Mucosa of rectum (tissue), 2 donors: Measurements from ENCODE around the gene RPA1.

Source experiments
- H3K27ac ChIP-seq, 2 donors: one replicate each; pipeline ENCODE4 v1.7.0; 2013; ENCODE audit warnings: inconsistent platforms in 2 of 2, low read depth in 2 of 2, low read length in 2 of 2
- H3K27me3 ChIP-seq, 2 donors: one replicate each; pipeline ENCODE4 v1.7.0; 2013; ENCODE audit warnings: low read length in 2 of 2; ENCODE audit not compliant: control insufficient read depth in 2 of 2, insufficient read depth in 2 of 2
- H3K36me3 ChIP-seq, 2 donors: one replicate each; pipeline ENCODE4 v1.7.0; 2013; ENCODE audit warnings: low read length in 2 of 2; ENCODE audit not compliant: control insufficient read depth in 2 of 2, insufficient read depth in 2 of 2
- H3K4me1 ChIP-seq, 2 donors: one replicate each; pipeline ENCODE4 v1.7.0; 2013; ENCODE audit warnings: low read length in 2 of 2, mild to moderate bottlenecking in 1 of 2; ENCODE audit not compliant: control insufficient read depth in 2 of 2, insufficient read depth in 2 of 2
- H3K4me3 ChIP-seq, 2 donors: one replicate each; pipeline ENCODE4 v1.7.0; 2013; ENCODE audit warnings: low read length in 2 of 2
- H3K9ac ChIP-seq, 2 donors: one replicate each; pipeline ENCODE4 v1.7.0; 2013; ENCODE audit warnings: low read length in 2 of 2, low read depth in 1 of 2, mild to moderate bottlenecking in 1 of 2
- H3K9me3 ChIP-seq, 2 donors: one replicate each; pipeline ENCODE4 v1.7.0; 2013; ENCODE audit warnings: low read length in 2 of 2; ENCODE audit not compliant: control insufficient read depth in 2 of 2
- donor health status: healthy.
- donor health status: Normal muscosa, but diverticular disease.

RPA1 gene

DNA sequence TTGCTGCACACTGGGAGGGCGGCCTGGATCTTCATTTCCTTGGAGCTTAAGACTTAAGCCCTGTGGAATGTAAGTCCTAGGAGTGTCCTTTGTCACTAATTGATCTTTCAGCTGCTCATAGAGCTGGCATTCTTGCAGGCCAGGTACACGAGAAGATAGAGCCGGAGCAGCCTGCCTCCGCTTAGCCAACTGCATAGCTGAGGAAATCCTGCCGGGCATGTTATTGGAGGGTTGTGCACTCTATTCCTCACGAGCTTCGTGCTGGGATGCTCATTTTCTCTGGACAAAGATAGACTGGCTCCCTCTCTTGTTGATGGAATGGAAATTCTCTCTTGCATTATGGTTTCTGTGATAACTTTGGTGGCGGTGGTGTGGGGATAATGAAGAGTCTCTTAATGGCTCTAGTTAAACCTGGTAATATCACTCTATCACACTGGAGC is 76.9 kb downstream of the RPA1 start:
- Histone ChIP-seq H3K27me3 (peaks cover 47 to 52% of the 10 kb centered on the region in 2 donors), H3K4me1 (peaks cover 3 to 4% of the 10 kb centered on the region in 2 donors), H3K36me3 (no peaks in the 10 kb centered on the region), H3K4me3 (no peak overlapping the region), H3K9me3 (no peaks in the 10 kb centered on the region), H3K9ac (no peak overlapping the region), H3K27ac (no peak overlapping the region)

DNA sequence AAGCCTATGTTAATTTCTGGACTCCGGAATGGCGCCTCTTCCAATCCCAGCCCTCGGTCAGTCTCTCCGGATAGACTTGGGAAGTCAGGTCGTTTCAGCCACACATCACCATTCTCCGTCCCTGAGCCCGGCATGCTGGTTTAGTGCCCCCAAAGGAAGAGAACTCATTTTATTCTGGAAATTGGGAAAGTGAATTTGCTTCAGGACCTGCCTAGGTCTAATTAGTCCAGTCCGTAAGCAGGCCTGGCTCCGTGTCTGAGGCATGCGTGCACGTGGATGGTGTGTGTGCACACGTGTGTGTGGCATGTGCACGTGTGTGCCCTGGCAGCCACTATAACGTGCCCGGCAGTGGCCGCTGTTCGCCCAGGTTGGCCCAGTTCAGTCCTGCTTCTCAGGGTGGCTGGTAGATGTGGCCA is 77.4 kb downstream of the RPA1 start:
- Histone ChIP-seq H3K4me3 (no peak overlapping the region), H3K9me3 (no peaks in the 10 kb centered on the region), H3K4me1 (peaks cover 3 to 4% of the 10 kb centered on the region in 2 donors), H3K27ac (no peak overlapping the region), H3K36me3 (no peaks in the 10 kb centered on the region), H3K9ac (no peak overlapping the region), H3K27me3 (peaks cover 51 to 52% of the 10 kb centered on the region in 2 donors)

DNA sequence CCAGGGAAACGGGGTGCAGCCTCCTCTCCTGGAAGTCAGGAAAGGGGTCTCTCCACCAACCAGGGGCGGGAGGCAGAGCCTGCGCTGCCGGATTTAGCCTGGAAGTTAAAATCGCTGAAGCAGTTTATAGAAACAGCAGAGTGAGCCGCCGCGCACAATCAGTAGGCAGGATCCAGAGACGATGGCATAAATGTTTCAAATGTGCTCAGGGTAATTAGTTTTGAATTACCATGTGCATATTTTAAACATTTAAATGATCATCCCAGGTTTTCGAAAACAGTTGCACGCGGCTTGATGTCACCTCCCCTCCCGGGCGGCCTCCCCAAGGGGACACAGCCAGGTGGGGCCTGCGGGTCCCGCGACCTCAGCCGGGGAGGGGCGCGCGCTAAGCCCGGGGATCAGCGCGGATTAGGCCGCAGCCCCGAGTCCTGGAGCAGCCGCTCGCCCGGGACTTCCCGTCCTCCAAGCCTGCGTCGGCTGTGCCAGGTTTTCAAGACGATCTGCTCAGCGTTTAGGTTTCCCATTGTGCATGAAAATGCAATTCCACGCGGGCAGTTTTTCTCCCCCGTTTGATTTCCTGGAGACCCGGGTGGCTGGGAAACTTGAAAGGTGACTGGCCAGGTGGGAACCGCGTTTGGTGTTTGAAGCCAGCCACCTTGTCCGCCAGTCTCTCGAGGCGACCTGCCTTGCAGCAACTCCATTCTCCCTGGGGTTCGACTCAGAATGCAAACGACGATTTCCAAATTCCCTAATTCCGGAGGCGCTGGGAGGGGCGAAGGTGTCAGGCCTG is 78.3 kb downstream of the RPA1 start:
- Histone ChIP-seq H3K27ac (no peak overlapping the region), H3K4me1 (peaks cover 3 to 4% of the 10 kb centered on the region in 2 donors), H3K9me3 (no peaks in the 10 kb centered on the region), H3K36me3 (no peaks in the 10 kb centered on the region), H3K27me3 (peaks cover 52 to 54% of the 10 kb centered on the region in 2 donors), H3K4me3 (no peak overlapping the region), H3K9ac (no peak overlapping the region)

DNA sequence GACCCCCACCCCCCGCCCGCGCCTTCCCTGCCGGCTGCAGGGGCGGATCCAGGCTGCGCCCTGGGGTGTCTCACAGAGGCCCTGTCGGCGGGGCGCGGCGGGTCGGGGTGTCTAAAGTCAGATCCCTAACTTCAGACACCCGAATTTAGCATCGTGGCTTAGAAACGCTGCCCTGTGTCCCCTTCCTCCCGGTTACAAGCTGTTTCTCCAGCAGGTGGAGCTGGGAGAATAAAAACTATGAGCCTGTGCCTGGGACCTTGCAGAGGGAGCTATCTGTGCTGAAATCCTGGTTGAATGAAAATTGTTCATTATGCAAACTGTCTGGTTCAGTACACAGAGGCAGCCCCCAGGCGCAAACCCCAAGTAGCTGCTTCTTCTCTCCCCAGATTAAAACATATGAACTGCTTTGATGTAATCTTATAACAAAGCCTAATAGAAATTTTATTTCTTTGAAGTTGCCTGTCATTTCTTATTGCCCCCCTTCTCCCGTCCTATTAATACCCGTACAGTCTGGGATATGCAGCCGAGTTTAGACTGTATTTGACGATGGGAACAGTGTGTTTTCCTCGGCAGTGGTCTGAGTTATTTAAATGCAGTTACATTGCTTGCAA is 79.0 kb downstream of the RPA1 start:
- Histone ChIP-seq H3K9me3 (no peaks in the 10 kb centered on the region), H3K36me3 (no peaks in the 10 kb centered on the region), H3K4me1 (peaks cover 3 to 4% of the 10 kb centered on the region in 2 donors), H3K27me3 (peaks cover 51 to 54% of the 10 kb centered on the region in 2 donors), H3K27ac (no peak overlapping the region), H3K9ac (no peak overlapping the region), H3K4me3 (no peak overlapping the region)

DNA sequence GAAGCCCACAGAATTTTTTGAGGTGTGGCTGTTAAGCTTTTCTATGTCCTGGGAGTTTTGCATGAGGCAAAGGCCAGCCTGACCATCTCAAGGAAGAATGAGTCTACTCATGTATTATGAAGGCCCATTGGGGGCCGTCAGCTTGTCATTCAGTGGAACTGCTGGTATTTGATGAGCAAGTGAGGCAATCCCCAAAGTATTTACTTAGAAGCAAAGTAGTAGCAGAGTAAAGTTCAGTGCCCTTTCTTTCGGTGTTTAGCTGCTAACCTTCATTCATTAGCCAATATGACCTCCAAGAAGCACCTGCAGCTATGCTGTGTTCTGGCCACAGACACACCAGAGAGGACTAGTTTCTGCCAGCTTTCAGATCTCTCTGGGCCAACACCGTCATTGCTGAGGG is 80.2 kb downstream of the RPA1 start:
- Histone ChIP-seq H3K27me3 (peaks cover 45 to 50% of the 10 kb centered on the region in 2 donors), H3K27ac (no peak overlapping the region), H3K9me3 (no peaks in the 10 kb centered on the region), H3K4me1 (peaks cover 0 to 4% of the 10 kb centered on the region in 2 donors), H3K36me3 (no peaks in the 10 kb centered on the region), H3K9ac (no peak overlapping the region), H3K4me3 (no peak overlapping the region)

DNA sequence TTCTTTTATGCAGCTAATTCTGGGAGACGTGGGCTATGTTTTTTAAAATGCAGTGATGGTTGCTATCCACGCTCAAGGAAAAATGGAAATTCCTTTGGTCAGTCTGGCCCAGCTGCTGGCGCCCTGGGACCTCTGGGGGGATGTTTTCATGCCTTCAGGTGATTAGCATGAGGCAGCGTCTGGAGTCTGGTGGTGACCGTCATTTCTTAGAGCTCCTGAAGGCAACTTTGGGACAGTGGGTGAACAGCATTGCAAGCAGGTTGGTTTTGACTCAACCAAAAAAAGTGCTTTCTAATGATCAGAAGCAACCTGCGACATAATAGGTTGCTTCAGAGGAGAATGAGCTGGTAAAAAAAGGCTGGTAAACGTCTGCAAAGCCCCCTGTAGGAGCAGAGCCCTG is 82.3 kb downstream of the RPA1 start:
- Histone ChIP-seq H3K4me3 (no peak overlapping the region), H3K27ac (no peak overlapping the region), H3K9ac (no peak overlapping the region), H3K27me3 (peaks cover 30 to 47% of the 10 kb centered on the region in 2 donors), H3K4me1 (no peaks in the 10 kb centered on the region), H3K36me3 (no peaks in the 10 kb centered on the region), H3K9me3 (no peaks in the 10 kb centered on the region)

DNA sequence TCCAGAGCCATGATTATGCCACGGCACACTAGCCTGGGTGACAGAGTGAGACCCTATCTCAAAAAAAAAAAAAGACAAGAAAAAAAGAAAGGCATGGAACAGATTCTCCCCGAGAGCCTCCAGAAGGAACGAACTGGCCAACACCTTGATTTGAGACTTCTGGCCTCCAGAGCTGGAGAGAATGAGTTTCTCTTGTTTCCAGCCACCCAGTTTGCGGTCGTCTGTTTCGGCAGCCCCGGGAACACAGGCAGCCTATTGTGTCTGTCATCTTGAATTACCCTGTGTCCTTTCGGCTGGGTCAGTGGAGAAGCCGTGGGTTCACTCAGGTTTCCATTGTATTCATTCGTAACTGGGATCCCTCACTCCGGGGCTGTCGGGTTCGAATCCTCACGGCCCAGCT is 83.9 kb downstream of the RPA1 start:
- H3K27me3 ChIP-seq: peaks cover 18 to 34% of the 10 kb centered on the region in 2 donors
- H3K4me3 ChIP-seq: no peak overlapping the region
- no peaks in the 10 kb centered on the region for H3K36me3 ChIP-seq
- H3K27ac ChIP-seq: no peak overlapping the region
- H3K9ac ChIP-seq: no peak overlapping the region
- H3K9me3 ChIP-seq: no peaks in the 10 kb centered on the region
- no peaks in the 10 kb centered on the region for H3K4me1 ChIP-seq

DNA sequence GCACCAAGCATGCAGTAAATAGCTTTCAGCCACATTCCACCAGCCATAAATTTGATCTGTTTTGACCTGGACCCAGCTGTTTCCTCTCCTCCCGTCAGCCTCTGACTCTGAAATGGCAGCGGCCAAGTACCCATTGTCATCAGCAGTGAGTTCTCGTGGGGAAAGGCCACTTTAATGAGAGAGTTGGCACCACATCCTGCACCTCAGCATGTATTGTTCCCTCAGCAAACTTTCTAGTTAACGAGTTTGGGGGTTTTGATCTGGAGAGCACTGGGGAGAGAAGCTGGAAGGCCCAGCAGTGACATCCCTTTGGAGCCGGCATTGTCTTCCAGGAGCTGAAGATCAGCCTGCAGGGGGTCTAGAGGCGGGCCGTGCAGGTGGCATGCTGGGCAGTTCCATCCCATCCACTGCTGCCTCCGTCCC is 84.9 kb downstream of the RPA1 start:
- no peaks in the 10 kb centered on the region for H3K36me3 ChIP-seq
- no peak overlapping the region for H3K9ac ChIP-seq
- H3K27me3 ChIP-seq: peaks cover 14 to 24% of the 10 kb centered on the region in 2 donors
- H3K9me3 ChIP-seq: no peaks in the 10 kb centered on the region
- no peaks in the 10 kb centered on the region for H3K4me1 ChIP-seq
- no peak overlapping the region for H3K27ac ChIP-seq
- no peak overlapping the region for H3K4me3 ChIP-seq

DNA sequence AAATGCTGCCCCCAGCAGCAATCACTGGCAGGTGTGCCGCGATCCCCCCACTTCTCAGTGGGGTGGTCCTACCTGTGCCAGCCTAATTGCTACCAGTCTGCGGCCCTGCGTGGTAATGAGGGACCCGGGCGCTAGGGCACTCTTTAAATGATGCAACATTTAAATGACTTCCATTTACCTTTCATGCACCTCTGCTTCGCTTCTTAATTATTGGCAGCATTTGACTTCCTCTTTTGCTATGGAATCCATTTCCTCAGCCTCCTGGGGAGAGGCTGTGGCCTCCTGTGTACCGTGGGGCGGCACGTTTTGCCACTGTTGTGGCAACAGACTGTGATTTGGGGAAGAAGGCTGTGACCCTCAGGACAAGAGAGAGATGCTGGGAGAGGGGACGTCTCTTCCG is 86.1 kb downstream of the RPA1 start:
- no peak overlapping the region for H3K9ac ChIP-seq
- peaks cover 14 to 18% of the 10 kb centered on the region in 2 donors for H3K27me3 ChIP-seq
- H3K4me3 ChIP-seq: no peak overlapping the region
- H3K9me3 ChIP-seq: no peaks in the 10 kb centered on the region
- no peak overlapping the region for H3K27ac ChIP-seq
- H3K36me3 ChIP-seq: no peaks in the 10 kb centered on the region
- H3K4me1 ChIP-seq: no peaks in the 10 kb centered on the region

DNA sequence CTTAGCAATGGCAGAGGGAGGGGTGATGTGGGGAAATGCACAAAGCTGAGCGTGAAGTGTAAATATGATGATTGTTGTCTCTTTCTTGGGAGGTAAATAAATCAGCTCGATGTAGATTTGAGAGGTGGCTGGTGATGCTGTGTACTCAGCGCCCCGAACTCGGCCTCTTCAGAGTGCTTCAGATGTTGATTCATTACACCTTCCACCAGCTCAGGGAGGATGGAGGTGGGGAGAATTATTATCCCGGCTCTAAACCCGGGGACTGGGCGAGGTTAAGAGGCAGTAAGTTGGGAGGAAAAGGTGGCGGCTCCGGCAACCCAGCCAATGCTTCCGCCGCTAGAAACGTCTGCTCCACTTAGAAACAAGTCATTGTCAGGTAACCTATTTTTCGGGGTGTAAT is 86.5 kb downstream of the RPA1 start:
- Histone ChIP-seq H3K27me3 (peaks cover 14 to 18% of the 10 kb centered on the region in 2 donors), H3K9ac (no peak overlapping the region), H3K4me1 (no peaks in the 10 kb centered on the region), H3K4me3 (no peak overlapping the region), H3K27ac (no peak overlapping the region), H3K36me3 (no peaks in the 10 kb centered on the region), H3K9me3 (no peaks in the 10 kb centered on the region)
